Thymus (tissue), 11 donors: Measurements from ENCODE around the gene RPP25L. TPM values are rescaled to one million over a fixed set of nuclear protein-coding genes. Genes with fewer than 3 reads are reported as not detected.
A peak's percentile ranks its signal among the peaks of the same experiment; 100 is the strongest.

Experiments used
- DNase-seq, 9 donors: peaks; one replicate each; pipeline ENCODE4 v3.0.0-alpha.2; 2013; ENCODE audit warnings: low spot score in 9 of 9, low read depth in 6 of 9, missing footprints in 1 of 9
- H3K27ac ChIP-seq, 2 donors: one replicate each; pipeline ENCODE4 v1.5.1; 2013; ENCODE audit warnings: control low read depth in 1 of 2, low read depth in 1 of 2, low read length in 1 of 2, mild to moderate bottlenecking in 1 of 2, moderate library complexity in 1 of 2
- H3K27me3 ChIP-seq, 2 donors: one replicate each; pipeline ENCODE4 v1.5.1; 2013; ENCODE audit warnings: low read length in 1 of 2; ENCODE audit not compliant: control insufficient read depth in 2 of 2, insufficient read depth in 1 of 2
- H3K36me3 ChIP-seq, 2 donors: one replicate each; pipeline ENCODE4 v1.5.1; 2013; ENCODE audit warnings: low read length in 1 of 2, mild to moderate bottlenecking in 1 of 2, moderate library complexity in 1 of 2; ENCODE audit not compliant: control insufficient read depth in 2 of 2, insufficient read depth in 2 of 2
- H3K4me1 ChIP-seq, 2 donors: one replicate each; pipeline ENCODE4 v1.5.1; 2013; ENCODE audit warnings: low read length in 2 of 2; ENCODE audit not compliant: control insufficient read depth in 2 of 2, insufficient read depth in 2 of 2
- H3K4me3 ChIP-seq, 2 donors: one replicate each; pipeline ENCODE4 v1.5.1; 2013; ENCODE audit warnings: low read length in 2 of 2, control low read depth in 1 of 2, mild to moderate bottlenecking in 1 of 2
- H3K9me3 ChIP-seq, 2 donors: one replicate each; pipeline ENCODE4 v1.5.1; 2013; ENCODE audit warnings: low read length in 1 of 2, mild to moderate bottlenecking in 1 of 2; ENCODE audit not compliant: control insufficient read depth in 2 of 2, insufficient read depth in 1 of 2
- WGBS: extraction: QIAGEN DNeasy Blood & Tissue Kit; methylation state at CpG from one replicate; pipeline ENCODE4 v1.1.7; 2013; 5-methylcytosine and 5-hydroxymethylcytosine counted together
- polyA plus RNA-seq: library from polyadenylated mRNA; stranded (reverse); fragments of 200-250 nt; gene quantifications from one replicate; pipeline ENCODE4 v1.2.3, GENCODE V29; 2013
- total RNA-seq: library from RNA; stranded (reverse); fragments of 120-200 nt; gene quantifications from one replicate; pipeline ENCODE4 v1.2.4, GENCODE V29; 2013
- donor health status: healthy.

The RPP25L gene
- total and polyA plus RNA-seq, 2 donors, result 38.4 to 40.8 TPM

- DNase-seq, result no peak
- Histone ChIP-seq H3K9me3 (no peaks in the 10 kb centered on the region), H3K4me3 (no peak overlapping the region), H3K27me3 (peaks cover 82 to 87% of the 10 kb centered on the region in 2 donors), H3K36me3 (no peaks in the 10 kb centered on the region), H3K4me1 (peaks cover 4 to 13% of the 10 kb centered on the region in 2 donors), H3K27ac (no peak overlapping the region)
- WGBS, result 17% methylated on average over 39 of the region's 39 CpGs
These were observed 12.7 kb upstream of the RPP25L start for GRCh38 chr9:34624475-34625185.

- no peaks in the 10 kb centered on the region for H3K9me3 ChIP-seq
- no peak for DNase-seq
- no peak overlapping the region for H3K4me3 ChIP-seq
- peaks cover 9 to 18% of the 10 kb centered on the region in 2 donors for H3K4me1 ChIP-seq
- WGBS, result 9% methylated on average over 63 of the region's 63 CpGs
- H3K27me3 ChIP-seq, result peaks cover 72 to 78% of the 10 kb centered on the region in 2 donors
- H3K27ac ChIP-seq, result no peak overlapping the region
- peaks cover under 1% of the 10 kb centered on the region in 2 donors for H3K36me3 ChIP-seq
These were observed 11.7 kb upstream of the RPP25L start for GRCh38 chr9:34623374-34624235.

- Histone ChIP-seq H3K27me3 (peaks cover 40 to 45% of the 10 kb centered on the region in 2 donors), H3K4me3 (peak within 1 kb of the TSS; percentile 69 to 90), H3K4me1 (peaks cover 9 to 18% of the 10 kb centered on the region in 2 donors), H3K9me3 (no peaks in the 10 kb centered on the region), H3K27ac (no peak within 1 kb of the TSS), H3K36me3 (peaks cover 25 to 29% of the 10 kb centered on the region in 2 donors)
- 6% methylated on average over 43 of the region's 43 CpGs for WGBS
- DNase-seq, result peak; percentile 76 to 96 (median 88)
These were observed 8.4 kb upstream of the RPP25L start, which contains the start of gene DCTN3 for GRCh38 chr9:34620061-34620994. DCTN3 (minus strand) TSS chr9:34620495; CDS start chr9:34620464, 31 bp downstream.

GRCh38 chr9:34615132-34615531 is 3.2 kb upstream of the RPP25L start:
- DNase-seq, result no peak
- 99% methylated on average over 2 of the region's 2 CpGs for WGBS
- H3K27me3 ChIP-seq, result no peaks in the 10 kb centered on the region
- H3K4me1 ChIP-seq, result peaks cover 12 to 31% of the 10 kb centered on the region in 2 donors
- H3K27ac ChIP-seq, result no peak overlapping the region
- H3K4me3 ChIP-seq, result no peak overlapping the region
- H3K36me3 ChIP-seq, result peaks cover 33 to 42% of the 10 kb centered on the region in 2 donors
- peaks cover 0 to 3% of the 10 kb centered on the region in 2 donors for H3K9me3 ChIP-seq

- peaks cover 0 to 3% of the 10 kb centered on the region in 2 donors for H3K9me3 ChIP-seq
- H3K27ac ChIP-seq, result peak overlapping the region in 1 of 2 donors; percentile 85
- peaks cover 28 to 34% of the 10 kb centered on the region in 2 donors for H3K36me3 ChIP-seq
- 4% methylated on average over 15 of the region's 15 CpGs for WGBS
- DNase-seq, result peak in 7 of 9 donors; percentile 45 to 83 (median 72)
- H3K4me1 ChIP-seq, result peaks cover 5 to 23% of the 10 kb centered on the region in 2 donors
- H3K4me3 ChIP-seq, result peak overlapping the region; percentile 77 to 92
- H3K27me3 ChIP-seq, result no peaks in the 10 kb centered on the region
These were observed 992 bp upstream of the RPP25L start for GRCh38 chr9:34612788-34613390.

GRCh38 chr9:34611251-34611810 is 566 bp downstream of the RPP25L start:
- 80% methylated on average over 10 of the region's 10 CpGs for WGBS
- peaks cover 5 to 23% of the 10 kb centered on the region in 2 donors for H3K4me1 ChIP-seq
- peak in 2 of 9 donors; percentile 6 to 14 for DNase-seq
- peaks cover 0 to 5% of the 10 kb centered on the region in 2 donors for H3K27me3 ChIP-seq
- H3K36me3 ChIP-seq, result peaks cover 13 to 18% of the 10 kb centered on the region in 2 donors
- H3K9me3 ChIP-seq, result peaks cover 0 to 3% of the 10 kb centered on the region in 2 donors
- peak overlapping the region; percentile 60 to 85 for H3K27ac ChIP-seq
- peak overlapping the region; percentile 77 to 92 for H3K4me3 ChIP-seq

- peaks cover 0 to 7% of the 10 kb centered on the region in 2 donors for H3K27me3 ChIP-seq
- H3K4me3 ChIP-seq, result no peak overlapping the region
- H3K9me3 ChIP-seq, result peaks cover 0 to 3% of the 10 kb centered on the region in 2 donors
- WGBS, result 99% methylated on average over 20 of the region's 20 CpGs
- peaks cover 8 to 13% of the 10 kb centered on the region in 2 donors for H3K36me3 ChIP-seq
- peaks cover 5 to 23% of the 10 kb centered on the region in 2 donors for H3K4me1 ChIP-seq
- DNase-seq, result no peak
- H3K27ac ChIP-seq, result no peak overlapping the region
These were observed 1.3 kb downstream of the RPP25L start for GRCh38 chr9:34610434-34611206.
